SU-DHL-6 (cell line): ENCODE measurements around the gene EPHX1.

Source experiments
- EZH2phosphoT487 ChIP-seq: fragments of 200-600 bp; sonication (generic), shearing (Covaris generic); conservative IDR thresholded peaks from 2 replicates; pipeline ENCODE4 v1.6.1; 2018; ENCODE audit warnings: mild to moderate bottlenecking, antibody characterized with exemption, low read length, moderate library complexity, mixed read lengths
- TF ChIP-seq, protein P1 (sequence below): fragments of 200-600 bp; sonication (generic); IDR thresholded peaks from one replicate; pipeline ENCODE4 v1.5.1; 2017; ENCODE audit warnings: antibody characterized with exemption, mild to moderate bottlenecking, low read length, moderate library complexity; ENCODE audit not compliant: insufficient read depth, poor library complexity, severe bottlenecking

DNA sequence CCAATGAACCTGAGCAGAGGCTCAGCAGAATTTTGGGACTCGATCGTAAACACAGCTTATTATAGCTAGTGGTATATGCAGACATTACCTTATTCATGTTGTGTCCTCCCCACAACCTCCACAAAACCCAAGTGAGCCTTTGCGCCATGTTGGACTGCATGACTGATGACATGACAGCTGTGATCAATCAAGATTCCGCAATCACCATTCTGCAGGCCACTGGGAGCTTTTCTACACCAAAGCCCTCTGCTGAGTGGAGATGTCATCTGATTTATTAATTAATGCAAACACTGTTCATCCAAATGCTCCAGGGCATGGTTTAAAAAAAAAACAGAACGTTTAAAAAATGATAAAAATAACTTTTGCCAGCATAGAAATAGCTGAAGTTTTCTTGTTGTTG is 40.2 kb upstream of the EPHX1 start:
- TF ChIP-seq, protein P1, sequence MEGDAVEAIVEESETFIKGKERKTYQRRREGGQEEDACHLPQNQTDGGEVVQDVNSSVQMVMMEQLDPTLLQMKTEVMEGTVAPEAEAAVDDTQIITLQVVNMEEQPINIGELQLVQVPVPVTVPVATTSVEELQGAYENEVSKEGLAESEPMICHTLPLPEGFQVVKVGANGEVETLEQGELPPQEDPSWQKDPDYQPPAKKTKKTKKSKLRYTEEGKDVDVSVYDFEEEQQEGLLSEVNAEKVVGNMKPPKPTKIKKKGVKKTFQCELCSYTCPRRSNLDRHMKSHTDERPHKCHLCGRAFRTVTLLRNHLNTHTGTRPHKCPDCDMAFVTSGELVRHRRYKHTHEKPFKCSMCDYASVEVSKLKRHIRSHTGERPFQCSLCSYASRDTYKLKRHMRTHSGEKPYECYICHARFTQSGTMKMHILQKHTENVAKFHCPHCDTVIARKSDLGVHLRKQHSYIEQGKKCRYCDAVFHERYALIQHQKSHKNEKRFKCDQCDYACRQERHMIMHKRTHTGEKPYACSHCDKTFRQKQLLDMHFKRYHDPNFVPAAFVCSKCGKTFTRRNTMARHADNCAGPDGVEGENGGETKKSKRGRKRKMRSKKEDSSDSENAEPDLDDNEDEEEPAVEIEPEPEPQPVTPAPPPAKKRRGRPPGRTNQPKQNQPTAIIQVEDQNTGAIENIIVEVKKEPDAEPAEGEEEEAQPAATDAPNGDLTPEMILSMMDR: no peak
- TF ChIP-seq EZH2phosphoT487: no peak
